GM19238 (cell line): ENCODE results near the gene CCR8.
"Not testable (repeated sequence)": the region's sequence is repeated elsewhere in the genome, so short reads cannot be mapped to it uniquely, and the experiment has no call there.

Source experiments
- DNase-seq: peaks from one replicate; pipeline ENCODE4 v3.0.0; 2011; ENCODE audit warnings: low spot score; ENCODE audit not compliant: insufficient read length

CCR8 gene

DNA sequence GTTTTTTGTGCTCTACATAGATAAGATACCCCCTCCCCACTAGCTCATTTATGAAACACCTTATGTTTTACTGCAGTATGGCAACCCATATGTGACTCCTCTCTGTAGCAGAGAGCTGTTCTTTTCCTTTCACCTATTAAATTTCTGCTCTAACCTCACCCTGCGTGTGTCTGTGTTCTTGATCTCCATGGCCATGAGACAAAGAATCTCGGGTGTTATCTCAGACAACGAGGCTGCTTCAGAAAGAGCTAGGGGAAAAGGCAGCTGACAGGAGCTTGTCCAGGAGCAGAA lies 18.0 kb downstream of the CCR8 start:
- DNase-seq, result no peak

DNA sequence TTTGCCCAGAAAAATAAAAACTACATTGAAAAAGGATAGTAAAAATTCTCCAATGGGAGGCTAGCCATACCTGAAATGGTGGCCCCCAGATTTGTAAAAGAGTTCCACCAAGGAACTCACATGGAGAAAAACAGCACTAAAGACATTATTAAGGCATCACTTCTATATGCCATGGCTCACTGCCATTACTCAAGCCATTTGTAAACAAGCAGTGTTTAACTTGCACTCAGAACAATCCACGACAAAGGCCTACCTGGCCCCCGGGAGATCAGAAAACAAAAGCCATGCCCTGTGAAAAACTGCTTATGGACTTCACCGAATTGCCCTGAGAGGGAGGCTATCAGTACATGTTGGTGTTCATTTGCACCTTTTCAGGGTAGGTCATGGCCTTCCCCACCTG lies 19.6 kb downstream of the CCR8 start:
- no peak for DNase-seq

DNA sequence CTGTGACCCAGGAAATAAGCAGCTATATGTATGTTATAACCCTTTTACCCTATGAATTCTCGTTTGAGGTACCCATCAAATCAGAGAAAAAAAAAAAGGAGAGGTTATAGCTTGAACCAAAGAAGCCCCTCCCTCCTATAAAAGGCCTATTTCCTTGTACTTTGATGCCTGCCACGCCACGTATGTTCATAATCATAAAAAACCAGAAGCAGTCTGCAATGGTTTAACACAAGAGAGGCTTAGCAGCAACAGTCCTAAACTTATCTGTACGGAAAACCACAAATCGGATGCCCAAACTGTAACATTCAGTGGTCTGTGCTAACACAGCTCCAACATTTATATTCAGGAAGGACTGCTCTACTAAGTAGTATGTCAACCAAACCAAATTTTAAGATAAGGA lies 21.2 kb downstream of the CCR8 start:
- DNase-seq, result no peak

DNA sequence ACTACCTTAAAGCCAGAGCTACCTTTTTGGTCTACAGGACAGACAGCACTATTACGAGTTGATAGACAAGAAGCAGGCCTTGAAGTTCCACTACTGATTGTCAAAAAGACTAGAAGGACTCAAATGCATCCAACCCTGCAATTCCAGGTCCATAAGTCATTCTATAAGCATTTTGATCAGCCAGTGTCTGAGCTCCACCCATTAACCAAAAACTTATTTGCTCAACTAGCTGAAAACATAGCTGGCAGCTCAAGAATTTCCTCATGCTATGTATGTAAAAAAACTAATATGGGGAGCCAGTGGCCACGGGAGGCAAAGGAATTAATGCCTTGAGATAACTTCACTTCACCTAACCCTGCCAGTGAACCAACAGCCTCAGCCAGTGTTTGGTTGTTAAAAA lies 21.6 kb downstream of the CCR8 start:
- DNase-seq, result not testable (repeated sequence)

DNA sequence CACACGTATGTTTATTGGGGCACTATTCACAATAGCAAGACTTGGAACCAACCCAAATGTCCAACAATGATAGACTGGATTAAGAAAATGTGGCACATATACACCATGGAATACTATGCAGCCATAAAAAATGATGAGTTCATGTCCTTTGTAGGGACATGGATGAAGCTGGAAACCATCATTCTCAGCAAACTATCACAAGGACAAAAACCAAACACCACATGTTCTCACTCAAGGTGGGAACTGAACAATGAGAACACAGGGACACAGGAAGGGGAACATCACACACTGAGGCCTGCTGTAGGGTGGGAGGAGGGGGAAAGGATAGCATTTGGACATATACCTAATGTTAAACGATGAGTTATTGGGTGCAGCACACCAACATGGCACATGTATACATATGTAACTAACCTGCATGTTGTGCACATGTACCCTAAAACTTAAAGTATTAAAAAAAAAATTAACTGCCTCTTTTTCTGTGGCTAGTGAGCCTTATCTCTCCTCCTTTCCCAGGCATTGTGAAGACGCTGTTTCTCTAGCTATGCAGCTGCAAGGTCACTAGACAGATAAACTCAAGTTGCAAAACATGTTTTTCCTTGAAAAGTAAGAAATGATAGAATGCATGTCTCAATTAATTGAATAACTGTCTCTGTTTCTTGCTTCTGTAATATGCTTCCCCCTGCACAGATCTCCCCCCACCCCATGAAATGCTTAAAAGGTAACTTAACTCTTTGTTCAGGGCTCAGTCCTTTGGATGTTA lies 23.8 kb downstream of the CCR8 start:
- not testable (repeated sequence) for DNase-seq

DNA sequence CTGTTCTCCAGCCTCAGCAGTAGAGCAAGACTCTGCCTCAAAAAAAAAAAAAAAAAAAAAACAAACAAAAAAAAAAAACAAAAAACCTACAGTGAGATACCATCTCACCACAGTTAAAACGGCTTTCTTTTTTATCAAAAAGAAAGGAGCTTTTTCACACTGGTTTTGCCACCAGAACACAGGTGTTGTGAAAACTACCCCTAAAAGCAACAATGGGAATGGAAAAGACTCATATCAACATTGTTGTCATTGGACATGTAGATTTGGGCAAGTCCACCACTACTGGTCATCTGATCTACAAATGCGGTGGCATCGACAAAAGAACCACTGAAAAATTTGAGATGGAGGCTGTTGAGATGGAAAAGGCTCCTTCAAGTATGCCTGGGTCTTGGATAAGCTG lies 28.8 kb downstream of the CCR8 start:
- DNase-seq, result no peak

DNA sequence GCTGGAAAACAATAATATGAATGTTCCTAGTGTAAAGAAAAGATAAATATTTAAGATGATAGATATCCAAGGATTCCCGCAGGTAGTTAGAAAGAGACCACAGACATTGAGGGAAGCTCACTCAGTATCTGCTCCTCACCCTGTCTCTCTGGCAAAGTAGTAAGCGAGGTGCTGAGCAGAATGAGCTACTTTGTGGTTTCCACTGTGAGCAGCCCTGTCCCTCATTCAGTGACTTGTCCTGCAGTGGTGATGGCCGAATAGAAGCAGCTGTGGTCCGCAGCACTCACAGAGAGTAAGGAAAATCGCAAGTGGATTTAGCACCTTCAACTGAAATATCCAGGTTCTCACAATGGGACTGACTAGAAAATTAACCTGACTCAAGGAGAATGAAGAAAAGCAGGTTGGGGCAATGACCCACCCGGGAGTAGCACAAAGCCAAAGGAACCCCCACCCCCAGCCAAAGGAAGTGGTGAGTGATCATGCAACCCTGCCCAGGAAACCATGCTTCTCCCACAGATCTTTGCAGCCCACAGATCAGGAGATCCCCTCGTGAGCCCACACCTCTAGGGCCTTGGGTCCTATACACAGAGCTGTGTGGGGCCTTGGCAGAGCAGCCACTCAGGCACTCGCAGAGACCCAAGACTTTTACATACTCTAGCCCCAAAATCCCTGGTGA lies 31.9 kb downstream of the CCR8 start:
- DNase-seq, result no peak

DNA sequence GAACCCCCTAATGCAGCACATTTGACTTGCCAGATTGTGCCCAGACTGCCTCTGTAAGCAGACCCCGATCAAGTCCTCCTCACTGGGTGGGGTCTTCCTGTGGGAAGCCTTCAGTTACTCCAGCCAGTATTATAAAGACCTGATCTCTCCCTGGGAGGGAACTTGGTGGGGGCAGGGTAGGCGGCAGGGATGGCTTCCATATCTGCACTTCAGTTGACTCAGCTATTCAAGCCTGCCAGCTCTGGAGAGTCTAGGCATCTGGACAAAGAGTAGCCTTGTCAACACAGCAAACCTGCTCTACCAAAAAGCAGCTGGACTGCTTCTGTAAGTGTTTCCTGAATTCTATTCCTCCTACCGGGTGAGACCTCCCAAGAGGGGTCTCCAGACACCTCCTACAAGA lies 32.7 kb downstream of the CCR8 start:
- no peak for DNase-seq

DNA sequence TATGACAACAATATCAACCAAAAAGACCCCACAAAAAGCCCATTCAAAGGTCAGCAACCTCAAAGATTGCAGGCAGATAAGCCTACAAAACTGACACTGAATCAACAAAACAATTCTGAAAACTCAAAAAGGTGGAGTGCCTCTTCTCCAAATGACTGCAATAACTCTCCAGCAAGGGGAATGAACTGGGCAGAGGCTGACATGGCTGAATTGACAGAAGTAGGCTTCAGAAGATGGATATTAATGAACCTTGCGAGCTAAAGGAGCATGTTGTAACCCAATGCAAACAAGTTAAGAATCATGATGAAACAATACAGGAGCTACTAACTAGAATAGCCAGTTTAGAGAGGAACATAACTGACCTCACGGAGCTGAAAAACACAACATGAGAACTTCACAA lies 33.3 kb downstream of the CCR8 start:
- DNase-seq, result no peak

DNA sequence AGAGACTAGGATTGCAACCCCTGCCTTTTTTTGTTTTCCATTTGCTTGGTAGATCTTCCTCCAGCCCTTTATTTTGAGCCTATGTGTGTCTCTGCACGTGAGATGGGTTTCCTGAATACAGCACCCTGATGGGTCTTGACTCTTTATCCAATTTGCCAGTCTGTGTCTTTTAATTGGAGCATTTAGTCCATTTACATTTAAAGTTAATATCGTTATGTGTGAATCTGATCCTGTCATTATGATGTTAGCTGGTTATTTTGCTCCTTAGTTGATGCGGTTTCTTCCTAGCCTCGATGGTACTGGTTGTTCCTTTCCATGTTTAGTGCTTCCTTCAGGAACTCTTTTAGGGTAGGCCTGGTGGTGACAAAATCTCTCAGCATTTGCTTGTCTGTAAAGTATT lies 40.9 kb downstream of the CCR8 start:
- DNase-seq, result not testable (repeated sequence)

DNA sequence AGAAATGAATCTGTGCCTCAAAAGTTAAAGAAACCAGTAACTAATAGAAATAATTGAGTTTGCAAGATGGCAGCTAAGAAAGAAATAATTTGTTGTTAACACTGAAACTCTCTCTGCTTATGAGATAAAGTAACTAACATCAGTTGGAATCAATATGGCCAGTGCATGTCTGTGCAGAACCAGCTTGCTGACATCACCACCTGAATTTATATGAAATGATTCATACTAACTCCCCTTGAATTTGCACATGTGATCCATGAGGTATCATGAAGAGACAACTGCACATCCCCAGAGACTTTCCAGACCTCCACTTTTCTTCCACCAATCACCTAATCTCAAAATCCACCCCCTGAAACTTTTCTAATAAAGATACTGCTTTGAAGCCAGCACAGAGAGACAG lies 43.3 kb downstream of the CCR8 start:
- DNase-seq, result no peak

DNA sequence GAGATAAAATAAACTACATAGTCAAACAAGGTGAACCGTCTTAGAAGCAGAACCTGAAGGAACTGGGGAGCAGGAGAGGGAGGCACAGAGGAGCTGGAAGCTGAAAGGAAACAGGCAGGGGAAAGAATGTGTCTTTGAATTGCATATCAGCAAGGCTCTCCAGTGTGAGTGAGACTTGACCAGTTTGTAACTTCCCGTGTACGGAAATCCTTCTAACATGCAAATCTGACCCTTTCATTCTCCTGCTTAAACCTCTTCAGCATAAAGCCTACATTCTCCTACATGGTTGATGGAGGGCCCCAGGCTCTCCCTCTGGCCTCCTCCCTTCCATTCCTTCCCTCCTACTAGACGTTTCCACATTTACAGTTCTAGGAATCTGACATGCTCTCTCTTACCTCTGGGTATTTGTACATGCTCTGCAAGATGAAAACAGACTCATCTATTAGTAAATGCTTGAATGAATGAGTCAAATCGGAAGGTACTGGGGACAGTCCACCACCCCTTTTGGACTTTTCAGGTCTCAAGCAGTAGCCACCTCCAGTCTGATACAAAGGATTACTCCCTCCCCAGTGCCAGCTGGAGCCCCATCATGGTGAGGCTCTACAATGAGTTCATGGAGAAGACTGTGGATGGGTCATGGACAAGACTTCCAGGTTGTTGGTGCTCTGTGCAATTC lies 47.6 kb downstream of the CCR8 start:
- DNase-seq, result no peak

DNA sequence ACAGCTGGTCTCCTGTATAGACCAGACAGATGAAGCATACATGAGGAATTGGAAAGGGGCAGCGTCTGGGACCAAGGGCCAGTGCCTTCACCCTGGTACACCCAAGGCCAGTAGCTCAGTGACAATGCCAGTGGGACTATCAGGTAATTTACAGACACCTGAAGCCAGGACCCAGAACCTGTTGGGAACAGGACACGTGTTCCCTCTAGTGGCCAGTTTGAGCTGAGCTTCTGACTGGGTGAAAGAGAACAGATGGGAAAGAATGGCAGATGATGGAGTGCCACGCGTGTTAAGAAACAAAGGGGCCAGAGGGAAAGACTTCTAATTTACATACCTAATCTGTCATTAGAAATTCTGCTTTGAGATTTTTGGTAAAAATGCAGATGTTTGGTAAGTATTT lies 48.6 kb downstream of the CCR8 start:
- DNase-seq, result peak; percentile 39

DNA sequence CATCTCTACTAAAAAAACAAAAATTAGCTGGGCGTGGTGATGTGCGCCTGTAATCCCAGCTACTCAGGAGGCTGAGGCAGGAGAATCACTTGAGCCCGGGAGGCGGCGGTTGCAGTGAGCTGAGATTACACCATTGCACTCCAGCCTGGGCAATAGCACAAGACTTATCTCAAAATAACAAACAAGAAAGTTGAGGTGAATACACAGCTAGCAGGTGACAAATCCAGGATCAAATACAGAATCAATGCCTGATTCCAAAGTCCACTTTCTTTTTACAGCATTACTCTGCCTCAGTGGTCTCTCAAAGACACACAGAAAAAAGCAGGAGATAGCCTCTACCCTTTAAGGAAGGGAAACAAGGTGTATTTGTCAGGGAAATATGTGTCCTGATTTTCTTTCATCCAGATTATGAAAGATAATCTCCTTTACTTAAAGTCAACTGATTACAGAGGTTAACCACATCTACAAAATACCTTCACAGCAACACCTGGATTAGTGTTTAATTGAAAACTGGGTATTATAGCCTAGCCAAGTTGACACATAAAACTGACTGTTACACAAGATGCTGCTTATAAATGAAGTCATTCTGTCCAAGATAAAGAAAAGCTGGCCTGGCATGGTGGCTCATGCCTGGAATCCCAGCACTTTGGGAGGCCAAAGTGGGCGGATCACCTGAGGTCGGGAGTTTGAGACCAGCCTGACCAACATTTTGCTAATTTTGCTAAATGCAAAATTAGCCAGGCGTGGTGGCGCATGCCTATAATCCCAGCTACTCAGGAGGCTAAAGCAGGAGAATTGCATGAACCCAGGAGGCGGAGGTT lies 49.7 kb downstream of the CCR8 start:
- no peak for DNase-seq

DNA sequence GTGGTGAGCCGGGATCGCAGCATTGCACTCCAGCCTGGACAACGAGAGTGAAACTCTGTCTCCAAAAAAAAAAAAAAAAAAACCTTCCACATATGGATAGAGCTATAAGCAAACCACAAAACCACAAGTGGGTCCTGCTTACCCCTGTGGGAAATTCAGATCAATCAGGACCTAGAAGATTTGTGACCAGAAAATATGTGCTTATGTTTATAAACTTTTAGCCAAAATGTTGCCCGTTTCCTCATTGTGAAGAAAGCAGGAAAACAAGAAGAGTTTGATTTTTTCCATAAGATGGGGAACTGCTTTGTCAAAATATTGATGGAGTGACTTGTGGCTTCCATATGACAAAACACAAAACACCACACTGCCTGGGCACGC lies 50.3 kb downstream of the CCR8 start:
- no peak for DNase-seq

DNA sequence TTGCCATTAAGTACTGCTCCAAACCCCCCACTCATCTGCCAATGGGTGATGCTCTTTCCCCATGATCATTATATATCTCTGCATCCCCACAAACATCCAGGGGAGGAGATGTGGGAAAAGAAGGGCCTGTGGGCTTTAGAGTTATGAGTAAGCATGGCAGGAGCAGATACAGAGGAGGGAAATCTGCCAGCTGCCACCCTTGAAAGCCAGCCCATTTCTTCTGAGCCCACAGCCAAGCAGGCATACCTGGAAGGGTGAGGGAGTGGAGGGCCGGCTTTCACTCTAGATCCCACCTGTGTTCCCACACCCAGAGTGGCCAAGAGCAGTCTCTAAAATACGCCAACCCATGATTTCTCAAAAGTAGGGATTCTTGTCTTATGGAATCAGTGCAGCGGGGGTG lies 51.9 kb downstream of the CCR8 start:
- no peak for DNase-seq
